Head of caudate nucleus (tissue), 42 donors: ENCODE measurements around the gene DDB1.

Source experiments
- DNase-seq, 42 donors: peaks; one replicate each; pipeline versions ENCODE4 v3.0.0 to v3.0.0-alpha.2; 2020 to 2021; ENCODE audit warnings: mixed read lengths in 7 of 42
- intact Hi-C: fragments of 100-400 bp; cut with DNase I; formaldehyde crosslinking; loops from one replicate; pipeline ENCODE4 v1.15.0; 2022

Gene DDB1

GRCh38 chr11:61338783-61339489 lies 6.0 kb upstream of the DDB1 start:
- intact Hi-C loops = loop anchor here (5.0 kb wide), 1 partner anchor 43 kb away; no protein-coding TSS in a partner anchor
- no peak for DNase-seq

- intact Hi-C loops = loop anchor here (5.0 kb wide), 1 partner anchor 44 kb away; no protein-coding TSS in a partner anchor
- DNase-seq = no peak
These were observed 5.0 kb upstream of the DDB1 start for GRCh38 chr11:61337706-61338470.

- DNase-seq = peak; percentile 29 to 87 (median 72)
- intact Hi-C loops = loop anchor here (5.0 kb wide), 1 partner anchor 46 kb away; no protein-coding TSS in a partner anchor
These were observed 3.4 kb upstream of the DDB1 start for GRCh38 chr11:61336171-61336935.

GRCh38 chr11:61335355-61335710 lies 2.4 kb upstream of the DDB1 start:
- DNase-seq = no peak
- intact Hi-C loops = loop anchor here (5.0 kb wide), 1 partner anchor 47 kb away; no protein-coding TSS in a partner anchor

GRCh38 chr11:61334434-61335354 lies 1.8 kb upstream of the DDB1 start:
- no peak for DNase-seq
- intact Hi-C loops = loop anchor here (5.0 kb wide), 1 partner anchor 48 kb away; no protein-coding TSS in a partner anchor

- intact Hi-C loops = loop anchor here (1.0 kb wide), 1 partner anchor 29 kb away; the partner anchor contains the start of gene TMEM138
- peak in 6 of 42 donors; percentile 12 to 49 (median 28) for DNase-seq
These were observed 887 bp upstream of the DDB1 start for GRCh38 chr11:61333550-61334433.

GRCh38 chr11:61332281-61332796 lies 566 bp downstream of the DDB1 start:
- DNase-seq = peak in 6 of 42 donors; percentile 3 to 46 (median 17)
- intact Hi-C loops = no loop called here

- no peak for DNase-seq
These were observed 1.3 kb downstream of the DDB1 start for GRCh38 chr11:61331651-61332050.

GRCh38 chr11:61329871-61330270 lies 3.0 kb downstream of the DDB1 start:
- intact Hi-C loops = no loop called here
- DNase-seq = no peak

More at GRCh38 chr11:61331651-61332050, 1.3 kb downstream of the DDB1 start:
- intact Hi-C loops = no loop called here

- DNase-seq = no peak
- intact Hi-C loops = no loop called here
These were observed 4.6 kb downstream of the DDB1 start for GRCh38 chr11:61328351-61328750.

- DNase-seq = no peak
- intact Hi-C loops = no loop called here
These were observed 5.2 kb downstream of the DDB1 start for GRCh38 chr11:61327669-61328071.

- peak in 2 of 42 donors; percentile 12 to 21 for DNase-seq
- intact Hi-C loops = no loop called here
These were observed 7.1 kb downstream of the DDB1 start for GRCh38 chr11:61325649-61326414.

- DNase-seq = no peak
- intact Hi-C loops = no loop called here
These were observed 17.6 kb downstream of the DDB1 start for GRCh38 chr11:61315260-61315659.

GRCh38 chr11:61310749-61311148 lies 22.2 kb downstream of the DDB1 start:
- DNase-seq = no peak
- intact Hi-C loops = no loop called here

- DNase-seq = no peak
- intact Hi-C loops = no loop called here
These were observed 23.2 kb downstream of the DDB1 start for GRCh38 chr11:61309739-61310138.

GRCh38 chr11:61309141-61309540 lies 23.8 kb downstream of the DDB1 start:
- intact Hi-C loops = no loop called here
- no peak for DNase-seq
